HG03066 (cell line): ENCODE measurements around the gene RIPOR1.
"Not testable (repeated sequence)": the region's sequence is repeated elsewhere in the genome, so short reads cannot be mapped to it uniquely, and the experiment has no call there.

ENCODE experiments used
- ATAC-seq: cut with Tn5 transposase; IDR thresholded peaks from one replicate; pipeline ENCODE4 v1.9.1; 2021; ENCODE audit warnings: low read depth; ENCODE audit not compliant: unreplicated experiment

RIPOR1 gene

GRCh38 chr16:67528222-67528869 lies at the start of gene RIPOR1:
Gene RIPOR1 (plus strand): TSS chr16:67528829. CDS start chr16:67538447, 9,618 bp downstream.
- ATAC-seq: no peak

GRCh38 chr16:67480833-67481560 lies 47.6 kb upstream of the RIPOR1 start, which contains the start of gene ATP6V0D1:
Gene ATP6V0D1 (minus strand): TSS chr16:67481157. CDS start chr16:67481086, 71 bp downstream.
- ATAC-seq: peak; percentile 86

GRCh38 chr16:67481561-67482232 lies 46.9 kb upstream of the RIPOR1 start:
- peak; percentile 11 for ATAC-seq

GRCh38 chr16:67482233-67482924 lies 46.2 kb upstream of the RIPOR1 start:
- no peak for ATAC-seq

- ATAC-seq: no peak
These were observed 45.5 kb upstream of the RIPOR1 start, which contains the start of gene AGRP for GRCh38 chr16:67483150-67483549. Gene AGRP (minus strand): TSS chr16:67483547. CDS start chr16:67483398, 149 bp downstream.

GRCh38 chr16:67483731-67484525 lies 44.7 kb upstream of the RIPOR1 start:
- ATAC-seq: no peak

GRCh38 chr16:67486805-67487204 lies 41.8 kb upstream of the RIPOR1 start:
- ATAC-seq: no peak

- not testable (repeated sequence) for ATAC-seq
These were observed 41.1 kb upstream of the RIPOR1 start for GRCh38 chr16:67487561-67487960.

GRCh38 chr16:67489401-67490083 lies 39.1 kb upstream of the RIPOR1 start:
- ATAC-seq: no peak

GRCh38 chr16:67490335-67491096 lies 38.1 kb upstream of the RIPOR1 start:
- no peak for ATAC-seq

GRCh38 chr16:67499106-67499505 lies 29.5 kb upstream of the RIPOR1 start:
- ATAC-seq: no peak

- peak; percentile 58 for ATAC-seq
These were observed 24.3 kb upstream of the RIPOR1 start for GRCh38 chr16:67504031-67505021.

- ATAC-seq: no peak
These were observed 22.2 kb upstream of the RIPOR1 start for GRCh38 chr16:67506468-67506867.

GRCh38 chr16:67509016-67509415 lies 19.6 kb upstream of the RIPOR1 start:
- ATAC-seq: no peak

GRCh38 chr16:67513892-67514291 lies 14.7 kb upstream of the RIPOR1 start:
- ATAC-seq: not testable (repeated sequence)

GRCh38 chr16:67514382-67514828 lies 14.2 kb upstream of the RIPOR1 start:
- ATAC-seq: peak; percentile 42
